MM.1S (cell line): ENCODE results near the gene KIDINS220.

Experiments used
- CTCF ChIP-seq: fragments of 300-600 bp; sonication (generic); IDR thresholded peaks from 2 replicates; pipeline ENCODE4 v1.5.1; 2016; ENCODE audit warnings: antibody characterized with exemption, low read length, mixed read lengths
- EZH2 ChIP-seq: fragments of 300-600 bp; sonication (generic); optimal IDR thresholded peaks from 2 replicates; pipeline ENCODE3; 2017; ENCODE audit warnings: low read depth, mild to moderate bottlenecking, antibody characterized with exemption, low read length, mixed read lengths

DNA sequence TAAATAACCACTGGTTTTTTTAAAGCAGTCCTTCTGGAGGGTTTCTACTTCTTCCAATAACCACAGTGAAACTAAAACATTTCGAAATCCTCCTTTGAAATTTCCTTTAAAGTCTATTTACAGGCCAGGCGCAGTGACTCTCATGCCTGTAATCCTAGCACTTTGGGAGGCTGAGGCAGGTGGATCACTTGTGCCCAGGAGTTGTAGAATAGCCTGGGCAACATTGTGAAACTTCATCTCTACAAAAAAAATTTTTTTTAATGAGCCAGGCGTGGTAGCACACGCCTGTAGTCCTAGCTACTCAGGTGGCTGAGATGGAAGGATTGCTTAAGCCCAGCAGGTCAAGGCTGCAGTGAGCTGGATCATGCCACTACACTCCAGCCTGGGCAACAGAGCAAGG lies 15.2 kb downstream of the KIDINS220 start:
- TF ChIP-seq CTCF (no peak), EZH2 (no peak)
